ENCODE results near the gene ARL13B. TPM values are rescaled to one million over a fixed set of nuclear protein-coding genes. Genes with fewer than 3 reads are reported as not detected.

ARL13B gene
- total RNA-seq (2021) (18.4 TPM in 2 replicates), Bru-seq, nascent RNA (percentile 78 among the genes with signal in this experiment), BruChase-seq, experiment 1, labeled RNA remaining after a 2-hour chase (percentile 82 among the genes with signal in this experiment), BruChase-seq, experiment 2, labeled RNA remaining after a 6-hour chase (percentile 67 among the genes with signal in this experiment)
- long read RNA-seq, transcript ARL13B-203 (10 exons, 2,453 nt) = major isoform, 8 of 25 reads
- long read RNA-seq, partial matches to known transcripts = 2 of 25 reads
- long read RNA-seq, other reads (novel, unspliced or antisense) = 15 of 25 reads

DNA sequence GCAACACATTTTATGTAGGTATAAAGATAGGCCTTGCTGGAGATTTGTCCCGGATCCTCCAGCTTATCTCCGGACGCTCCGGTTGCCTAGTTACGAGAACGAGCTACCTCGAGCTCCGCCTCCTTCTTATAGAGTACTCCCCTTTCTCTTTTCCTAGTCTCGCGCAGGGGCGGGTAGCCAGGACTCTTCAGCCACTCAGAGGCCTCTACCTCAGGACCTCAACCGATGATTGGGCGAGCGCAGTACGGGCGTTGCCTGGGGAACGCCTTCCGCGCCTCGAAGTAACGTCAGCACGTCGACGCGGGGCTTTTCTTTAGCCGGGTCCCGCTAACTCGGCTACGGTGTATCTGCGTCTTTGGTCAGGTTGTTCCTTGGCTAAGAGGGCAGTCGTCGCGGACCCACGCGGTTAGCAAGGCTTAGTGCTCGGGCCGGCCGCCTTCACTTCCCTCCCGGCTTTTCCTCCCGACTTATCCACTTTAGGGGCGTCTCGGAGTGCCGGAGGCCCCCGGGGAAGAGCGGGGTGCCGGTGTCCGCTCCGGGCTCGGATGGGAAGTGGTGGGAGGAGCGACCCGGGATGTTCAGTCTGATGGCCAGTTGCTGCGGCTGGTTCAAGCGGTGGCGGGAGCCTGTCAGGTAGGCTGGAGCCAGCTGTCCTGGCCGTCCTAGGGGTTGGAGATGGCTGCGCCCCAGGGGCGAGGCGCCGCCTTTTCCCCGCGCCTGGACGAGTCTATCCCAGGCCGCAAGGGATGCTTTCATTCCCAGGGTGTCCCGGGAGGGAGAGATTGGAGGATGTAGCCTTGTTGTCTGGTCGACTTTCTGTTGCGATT lies at the start of gene ARL13B:
ARL13B (plus strand) TSS at position 306 of the 827 bp plus-strand sequence; CDS start at position 575, 269 bp downstream.
- POLR2A ChIA-PET (ENCODE audit: low non-redundant PET) = interaction anchor here (0.6 kb wide), 2 partner anchors 61 to 121 kb away, joined by 7 to 11 read pairs; no protein-coding TSS in a partner anchor
- TF ChIP-seq, protein P1, sequence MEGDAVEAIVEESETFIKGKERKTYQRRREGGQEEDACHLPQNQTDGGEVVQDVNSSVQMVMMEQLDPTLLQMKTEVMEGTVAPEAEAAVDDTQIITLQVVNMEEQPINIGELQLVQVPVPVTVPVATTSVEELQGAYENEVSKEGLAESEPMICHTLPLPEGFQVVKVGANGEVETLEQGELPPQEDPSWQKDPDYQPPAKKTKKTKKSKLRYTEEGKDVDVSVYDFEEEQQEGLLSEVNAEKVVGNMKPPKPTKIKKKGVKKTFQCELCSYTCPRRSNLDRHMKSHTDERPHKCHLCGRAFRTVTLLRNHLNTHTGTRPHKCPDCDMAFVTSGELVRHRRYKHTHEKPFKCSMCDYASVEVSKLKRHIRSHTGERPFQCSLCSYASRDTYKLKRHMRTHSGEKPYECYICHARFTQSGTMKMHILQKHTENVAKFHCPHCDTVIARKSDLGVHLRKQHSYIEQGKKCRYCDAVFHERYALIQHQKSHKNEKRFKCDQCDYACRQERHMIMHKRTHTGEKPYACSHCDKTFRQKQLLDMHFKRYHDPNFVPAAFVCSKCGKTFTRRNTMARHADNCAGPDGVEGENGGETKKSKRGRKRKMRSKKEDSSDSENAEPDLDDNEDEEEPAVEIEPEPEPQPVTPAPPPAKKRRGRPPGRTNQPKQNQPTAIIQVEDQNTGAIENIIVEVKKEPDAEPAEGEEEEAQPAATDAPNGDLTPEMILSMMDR (conservative IDR thresholded peaks at IDR 0.05; ENCODE audit: low read depth, low read length) = no peak
- no peak for TF ChIP-seq EZH2 (IDR thresholded peaks at IDR 0.05; ENCODE audit: borderline replicate concordance, low read depth, low read length, poor library complexity, severe bottlenecking)
- Histone ChIP-seq H3K9me3 (ENCODE audit: low read depth, low read length, poor library complexity, severe bottlenecking) (no peaks in the 10 kb centered on the region), H3K4me1 (ENCODE audit: insufficient read depth, low read length, poor library complexity, severe bottlenecking) (peaks cover 16% of the 10 kb centered on the region), H3K36me3 (ENCODE audit: insufficient read depth, low read length, poor library complexity, severe bottlenecking) (no peaks in the 10 kb centered on the region), H3K27ac (ENCODE audit: low read depth, low read length, poor library complexity, severe bottlenecking) (peak within 1 kb of the TSS; percentile 80), H3K27me3 (replicated peaks; ENCODE audit: insufficient read depth, low read depth, low read length, poor library complexity) (no peaks in the 10 kb centered on the region), H3K4me3 (ENCODE audit: low read depth, low read length, poor library complexity, severe bottlenecking) (peak within 1 kb of the TSS; percentile 73)
- CTCF ChIA-PET = no interaction called here
- intact Hi-C loops (cut with micrococcal nuclease; ENCODE audit: unreplicated experiment) = loop anchor here (1.0 to 10.0 kb wide), 2 partner anchors 83 to 115 kb away; partner anchors contain the start of gene NSUN3
- DNase-seq (ENCODE audit: low spot score) = peak; percentile 100
- BruUV-seq (replicated peaks) = no TSS peak

DNA sequence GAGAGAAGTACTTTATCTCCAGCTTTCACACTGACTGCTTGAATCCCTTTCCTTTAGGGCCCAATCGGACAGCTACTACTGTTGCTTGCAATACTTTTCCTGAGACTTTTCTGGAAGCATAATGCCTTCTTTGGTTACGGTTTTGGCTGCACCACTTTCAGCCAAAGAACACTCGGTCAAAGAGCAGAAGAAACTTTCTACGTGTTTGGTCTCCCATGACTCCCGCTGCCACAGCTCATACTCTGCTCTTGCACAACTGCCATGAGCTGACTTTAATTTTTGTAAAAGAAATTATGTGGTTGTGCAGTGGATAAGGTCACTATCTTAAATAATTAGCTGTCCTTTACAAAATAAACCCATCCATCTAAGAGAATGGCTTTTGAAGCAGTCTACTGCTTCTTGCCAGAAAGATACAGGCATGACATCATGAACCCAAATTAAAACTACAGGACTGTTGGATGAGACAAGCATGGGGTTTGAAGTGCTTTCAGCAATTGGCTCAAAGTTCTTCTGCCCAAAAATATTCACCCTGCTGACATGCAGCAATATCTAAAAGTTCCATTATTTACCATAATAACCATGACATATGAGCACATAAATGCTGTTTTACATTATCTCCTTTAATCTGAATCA lies 48.2 kb upstream of the ARL13B start:
- Histone ChIP-seq H3K4me3 (ENCODE audit: low read depth, low read length, poor library complexity, severe bottlenecking) (no peak overlapping the region), H3K27ac (ENCODE audit: low read depth, low read length, poor library complexity, severe bottlenecking) (no peak overlapping the region), H3K27me3 (replicated peaks; ENCODE audit: insufficient read depth, low read depth, low read length, poor library complexity) (no peaks in the 10 kb centered on the region), H3K36me3 (ENCODE audit: insufficient read depth, low read length, poor library complexity, severe bottlenecking) (no peaks in the 10 kb centered on the region), H3K9me3 (ENCODE audit: low read depth, low read length, poor library complexity, severe bottlenecking) (no peaks in the 10 kb centered on the region), H3K4me1 (ENCODE audit: insufficient read depth, low read length, poor library complexity, severe bottlenecking) (no peaks in the 10 kb centered on the region)
- no peak for TF ChIP-seq EZH2 (IDR thresholded peaks at IDR 0.05; ENCODE audit: borderline replicate concordance, low read depth, low read length, poor library complexity, severe bottlenecking)
- TF ChIP-seq, protein P1 (conservative IDR thresholded peaks at IDR 0.05; ENCODE audit: low read depth, low read length) = no peak
- BruUV-seq (replicated peaks) = no TSS peak
- ChIA-PET CTCF (no interaction called here), POLR2A (ENCODE audit: low non-redundant PET) (no interaction called here)
- intact Hi-C loops (cut with micrococcal nuclease; ENCODE audit: unreplicated experiment) = loop anchor here (10.0 kb wide), 1 partner anchor 67 kb away; no protein-coding TSS in a partner anchor
- no peak for DNase-seq (ENCODE audit: low spot score)

DNA sequence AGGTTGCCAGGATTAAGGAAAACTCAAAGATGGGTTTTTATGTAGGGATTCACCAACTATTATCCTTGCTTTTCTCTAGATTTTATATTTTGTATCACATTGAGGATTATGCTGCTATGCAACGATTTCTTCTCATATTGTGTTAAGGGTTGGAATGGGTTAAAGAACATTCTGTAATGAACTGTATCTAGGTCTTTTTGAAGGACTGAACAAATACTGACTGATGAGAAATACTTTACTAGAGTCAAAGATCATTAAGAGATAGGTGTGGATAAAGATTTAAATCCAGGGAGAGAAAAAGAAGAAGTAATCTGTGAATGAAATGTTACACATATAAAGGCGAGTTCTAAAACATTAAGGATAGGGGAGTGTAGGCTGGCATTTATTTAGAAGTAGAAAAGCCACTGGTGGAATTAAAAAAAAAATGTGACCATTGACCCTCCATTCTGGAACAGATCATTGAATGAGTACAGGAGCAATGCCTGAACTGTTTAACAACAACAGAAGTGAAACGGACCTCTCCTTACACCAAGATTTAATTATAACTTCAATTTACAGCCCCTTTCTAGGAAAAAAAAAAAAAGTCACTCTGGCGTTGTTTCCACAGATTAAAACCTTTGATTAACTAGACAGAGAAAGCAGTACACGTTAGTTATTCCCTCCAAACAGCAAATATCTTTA lies 45.4 kb upstream of the ARL13B start:
- H3K27ac ChIP-seq (ENCODE audit: low read depth, low read length, poor library complexity, severe bottlenecking) = no peak overlapping the region
- BruUV-seq (replicated peaks) = no TSS peak
- H3K4me3 ChIP-seq (ENCODE audit: low read depth, low read length, poor library complexity, severe bottlenecking) = no peak overlapping the region
- ChIA-PET CTCF (no interaction called here), POLR2A (ENCODE audit: low non-redundant PET) (no interaction called here)
- DNase-seq (ENCODE audit: low spot score) = no peak
- intact Hi-C loops (cut with micrococcal nuclease; ENCODE audit: unreplicated experiment) = loop anchor here (10.0 kb wide), 1 partner anchor 70 kb away; no protein-coding TSS in a partner anchor
- H3K27me3 ChIP-seq (replicated peaks; ENCODE audit: insufficient read depth, low read depth, low read length, poor library complexity) = no peaks in the 10 kb centered on the region
- no peaks in the 10 kb centered on the region for H3K36me3 ChIP-seq (ENCODE audit: insufficient read depth, low read length, poor library complexity, severe bottlenecking)
- H3K4me1 ChIP-seq (ENCODE audit: insufficient read depth, low read length, poor library complexity, severe bottlenecking) = no peaks in the 10 kb centered on the region
- TF ChIP-seq EZH2 (IDR thresholded peaks at IDR 0.05; ENCODE audit: borderline replicate concordance, low read depth, low read length, poor library complexity, severe bottlenecking) = no peak
- TF ChIP-seq, protein P1 (conservative IDR thresholded peaks at IDR 0.05; ENCODE audit: low read depth, low read length) = no peak
- H3K9me3 ChIP-seq (ENCODE audit: low read depth, low read length, poor library complexity, severe bottlenecking) = no peaks in the 10 kb centered on the region

Measured in A673 (cell line).